HG02759 (cell line): ENCODE results near the gene PRPF38B.

Experiments
- ATAC-seq: cut with Tn5 transposase; IDR thresholded peaks from one replicate; pipeline ENCODE4 v1.9.1; 2021; ENCODE audit warnings: mild to moderate bottlenecking, moderate library complexity; ENCODE audit not compliant: unreplicated experiment

Gene PRPF38B

DNA sequence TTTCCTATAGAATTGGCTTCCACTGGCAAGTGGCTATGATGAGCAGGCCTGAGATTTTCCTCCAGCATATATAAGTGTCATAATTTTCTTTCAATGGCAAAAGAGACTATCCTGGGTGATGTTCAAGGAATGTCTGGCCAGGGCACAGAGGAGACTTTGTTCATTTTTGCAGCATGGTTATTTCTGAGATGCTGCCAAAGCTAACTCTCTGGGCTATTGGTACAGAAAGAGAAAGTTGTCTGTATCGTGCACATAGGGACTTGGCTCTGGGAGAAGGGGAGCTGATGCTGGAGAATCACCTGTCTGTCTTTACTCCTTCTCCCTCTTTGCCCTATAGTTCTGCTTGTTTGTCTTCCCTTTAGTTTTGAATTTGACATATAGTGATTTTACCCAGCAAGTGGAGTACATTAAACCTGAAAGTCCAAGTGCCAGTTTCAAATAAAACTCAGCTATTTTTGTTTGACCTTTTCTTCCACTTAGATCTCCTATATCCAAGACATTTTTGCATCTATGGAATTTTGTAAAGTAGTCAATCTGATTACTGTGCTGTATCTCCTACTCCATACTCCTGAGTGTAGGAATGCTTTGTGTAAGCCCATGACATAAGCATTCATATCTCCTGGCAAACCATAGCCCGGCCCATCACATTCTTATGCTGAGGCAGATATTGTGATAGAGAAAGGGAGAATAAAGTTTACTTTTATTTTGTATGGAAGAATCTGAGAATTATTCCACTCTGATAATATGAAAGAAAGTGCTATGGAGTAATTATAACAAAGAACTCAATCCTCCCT lies 24.5 kb downstream of the PRPF38B start:
- no peak for ATAC-seq

DNA sequence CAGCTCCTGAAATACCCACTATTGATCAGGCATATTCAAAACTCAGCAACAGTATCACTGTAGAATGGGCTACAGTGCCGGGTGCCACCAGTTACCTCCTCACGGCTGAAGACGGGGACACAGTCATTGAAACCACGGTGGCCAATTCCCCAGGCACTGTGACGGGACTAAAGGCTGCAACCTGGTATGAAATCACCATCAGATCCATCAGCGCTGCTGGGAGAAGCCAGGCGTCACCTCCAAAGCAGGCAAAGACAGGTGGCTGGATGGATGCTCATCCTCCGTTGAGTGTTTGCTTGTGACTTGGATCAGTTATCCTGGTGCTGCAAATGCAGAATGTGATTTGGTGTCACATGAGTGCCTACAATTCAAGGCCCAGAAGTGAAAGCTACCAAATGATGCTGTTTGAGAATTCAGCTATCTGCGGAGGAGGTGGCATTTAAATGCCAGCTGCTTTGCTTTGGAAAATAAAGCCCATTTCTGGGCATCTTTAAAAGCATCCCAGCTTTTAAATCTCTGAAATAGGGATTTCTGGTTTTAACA lies 25.7 kb downstream of the PRPF38B start:
- no peak for ATAC-seq

DNA sequence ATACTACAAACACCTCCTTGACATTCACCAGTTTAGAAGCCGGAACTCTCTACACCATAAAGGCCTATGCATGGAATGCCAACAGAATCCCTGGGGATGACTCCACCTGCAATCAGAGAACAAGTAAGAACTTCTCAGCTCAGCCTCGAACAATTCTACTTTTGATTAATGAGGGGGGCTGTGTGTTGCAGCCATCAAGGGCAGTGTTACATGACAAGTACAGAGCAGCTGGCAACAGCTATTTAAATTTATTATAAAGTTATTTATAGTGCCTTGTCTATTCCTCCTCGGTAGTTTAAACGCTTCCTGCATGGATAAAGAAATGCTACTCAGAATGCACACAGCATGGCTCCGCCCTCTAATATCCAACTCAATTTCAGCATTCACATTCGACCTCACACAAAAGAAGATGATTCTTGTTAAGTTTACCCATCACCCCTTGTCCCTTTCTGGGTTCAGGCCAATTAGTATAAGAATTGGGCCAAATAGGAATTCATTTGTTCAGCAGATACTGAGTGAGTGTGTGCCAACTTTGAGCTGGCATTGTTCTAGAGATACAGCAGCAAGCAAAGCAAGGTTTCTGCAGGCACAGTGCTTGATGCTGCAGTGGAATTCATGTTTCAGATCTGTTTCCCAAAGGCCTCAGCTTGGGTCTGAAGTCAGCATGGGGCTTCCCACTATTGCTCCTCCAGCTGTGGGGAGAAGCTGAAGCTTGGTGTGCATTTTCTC lies 27.0 kb downstream of the PRPF38B start:
- no peak for ATAC-seq

DNA sequence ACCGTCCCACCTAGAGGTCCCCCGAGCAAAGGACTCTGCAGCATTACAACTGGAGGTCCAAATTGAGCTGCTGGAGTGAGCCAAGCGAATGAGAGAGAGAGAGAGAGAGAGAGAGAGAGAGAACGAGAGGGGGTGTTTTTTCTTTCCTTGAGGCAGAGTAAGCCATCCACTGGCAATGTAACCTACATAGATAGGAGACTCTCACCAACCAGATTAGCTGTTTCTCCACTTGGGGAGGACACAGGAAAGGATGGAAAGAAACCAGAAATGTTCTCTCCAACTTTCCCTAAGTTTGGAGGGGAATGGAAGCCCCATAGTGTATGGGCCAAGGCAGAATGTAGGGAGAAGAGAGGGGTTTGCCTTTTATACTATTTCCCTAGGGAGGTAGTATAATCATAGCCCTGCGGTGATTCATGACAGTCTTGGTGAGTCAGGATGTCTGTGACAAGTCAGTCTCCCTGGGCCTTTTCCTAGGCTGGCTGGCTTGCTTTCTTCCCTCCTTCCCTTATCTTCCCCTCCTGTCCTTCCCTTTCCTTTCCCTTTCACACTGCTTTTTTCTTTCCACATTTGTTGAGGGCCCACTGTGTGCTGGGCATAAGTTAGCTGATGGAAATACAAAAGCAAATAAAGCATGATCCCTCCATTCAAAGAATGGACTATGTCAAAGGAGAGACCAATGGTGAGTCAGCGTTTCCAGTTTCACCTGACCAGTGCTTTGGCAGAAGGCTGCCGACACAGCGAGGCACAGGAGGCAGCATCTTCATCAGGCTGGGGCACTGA lies 27.7 kb downstream of the PRPF38B start:
- ATAC-seq: no peak

DNA sequence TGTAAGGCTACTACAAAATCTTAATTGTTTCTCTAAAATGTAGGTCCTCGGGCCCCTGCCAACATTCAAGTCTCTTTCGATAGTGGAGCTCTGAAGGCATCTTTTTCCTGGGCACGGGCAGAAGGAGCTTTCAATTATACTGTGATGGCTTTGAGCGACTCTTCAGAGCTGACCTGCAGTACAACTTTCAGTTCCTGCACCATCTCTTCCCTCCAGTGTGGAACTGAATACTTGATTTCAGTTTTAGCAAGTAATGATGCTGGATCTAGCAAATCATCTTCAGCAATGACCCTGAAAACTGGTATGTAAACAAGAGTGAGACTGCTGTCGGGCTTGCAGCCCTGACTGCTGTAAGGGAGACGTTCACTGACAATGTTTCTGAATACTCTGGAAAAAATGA lies 30.2 kb downstream of the PRPF38B start:
- ATAC-seq: no peak

DNA sequence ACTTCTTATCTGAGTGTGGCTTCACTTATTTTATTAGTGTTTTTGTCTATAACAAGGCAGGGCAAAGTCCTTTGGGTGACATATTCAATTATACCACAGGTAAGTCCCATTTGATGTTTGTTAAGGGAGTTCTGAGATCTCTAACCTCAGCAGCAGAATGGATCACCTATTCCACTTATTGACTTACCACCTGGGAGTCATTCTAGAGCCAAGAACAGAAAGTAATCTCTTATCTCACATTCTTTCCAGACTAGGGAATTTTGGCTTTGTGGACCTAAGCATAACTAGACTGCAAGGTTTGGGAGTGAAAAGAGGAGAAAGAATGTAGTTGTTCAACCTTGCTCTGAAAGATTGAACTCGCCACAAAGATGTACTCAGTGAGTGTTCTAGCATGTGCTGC lies 33.8 kb downstream of the PRPF38B start:
- ATAC-seq: no peak

DNA sequence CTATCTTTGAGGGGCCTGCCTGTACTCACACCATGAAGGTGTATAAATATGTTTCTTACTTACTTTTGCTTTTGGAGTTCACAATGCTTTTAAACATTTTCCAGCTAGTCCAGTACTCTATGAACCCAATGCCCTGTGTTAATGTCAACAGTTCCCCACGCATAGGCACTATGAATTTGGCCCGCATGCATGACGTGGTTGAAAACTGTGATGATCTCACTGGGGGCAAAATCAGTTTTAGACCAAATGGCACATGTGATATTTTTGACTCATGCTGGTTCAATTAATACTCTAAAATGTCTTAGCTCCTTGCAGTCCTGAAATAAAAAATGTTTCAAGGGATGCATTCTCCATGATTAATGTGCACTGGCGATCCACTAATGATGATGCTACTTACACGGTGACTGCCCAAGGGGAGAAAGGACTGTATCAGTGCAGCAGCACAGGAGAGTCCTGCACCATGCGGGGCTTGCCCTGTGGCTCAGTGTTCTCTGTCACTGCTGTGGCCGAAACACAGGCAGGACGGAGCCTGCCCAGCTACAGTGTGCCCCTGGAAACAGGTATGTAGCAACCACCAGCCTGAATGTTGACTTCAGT lies 36.3 kb downstream of the PRPF38B start:
- ATAC-seq: no peak

DNA sequence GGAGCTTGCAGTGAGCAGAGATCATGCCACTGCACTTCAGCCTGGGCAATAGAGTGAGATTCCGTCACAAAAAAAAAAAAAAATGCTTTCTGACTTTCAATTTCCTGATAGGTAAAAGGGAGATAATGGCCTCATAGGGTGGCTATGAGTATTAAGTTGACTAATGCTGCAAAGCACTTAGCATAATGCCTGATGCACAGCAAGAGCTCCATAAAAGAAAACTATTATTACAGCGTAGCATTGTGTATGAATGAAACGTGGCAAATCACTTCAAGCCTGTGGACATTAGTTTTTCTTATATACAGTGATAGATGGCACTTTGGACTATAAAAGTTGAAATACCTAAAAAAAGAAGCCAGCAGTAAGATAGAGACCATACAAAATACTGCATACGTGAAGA lies 37.4 kb downstream of the PRPF38B start:
- no peak for ATAC-seq

DNA sequence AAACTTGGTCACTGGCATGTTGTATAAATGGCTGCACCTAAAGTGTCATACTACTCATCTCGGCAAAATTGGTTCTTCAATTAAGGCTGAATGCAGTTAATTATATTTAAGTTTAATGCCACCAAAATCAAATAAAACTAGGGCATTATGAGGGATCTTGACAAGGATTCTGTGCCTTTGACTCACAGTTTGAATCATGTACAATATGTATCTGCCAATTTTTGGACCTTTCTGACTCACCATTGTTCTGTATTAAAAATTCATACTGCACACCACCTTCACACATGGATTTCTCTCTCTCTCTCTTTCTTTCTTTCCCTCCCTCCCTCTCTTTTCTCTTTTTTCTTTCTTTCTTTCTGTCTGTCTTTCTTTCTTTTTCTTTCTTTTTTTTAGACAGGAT lies 40.3 kb downstream of the PRPF38B start:
- no peak for ATAC-seq

DNA sequence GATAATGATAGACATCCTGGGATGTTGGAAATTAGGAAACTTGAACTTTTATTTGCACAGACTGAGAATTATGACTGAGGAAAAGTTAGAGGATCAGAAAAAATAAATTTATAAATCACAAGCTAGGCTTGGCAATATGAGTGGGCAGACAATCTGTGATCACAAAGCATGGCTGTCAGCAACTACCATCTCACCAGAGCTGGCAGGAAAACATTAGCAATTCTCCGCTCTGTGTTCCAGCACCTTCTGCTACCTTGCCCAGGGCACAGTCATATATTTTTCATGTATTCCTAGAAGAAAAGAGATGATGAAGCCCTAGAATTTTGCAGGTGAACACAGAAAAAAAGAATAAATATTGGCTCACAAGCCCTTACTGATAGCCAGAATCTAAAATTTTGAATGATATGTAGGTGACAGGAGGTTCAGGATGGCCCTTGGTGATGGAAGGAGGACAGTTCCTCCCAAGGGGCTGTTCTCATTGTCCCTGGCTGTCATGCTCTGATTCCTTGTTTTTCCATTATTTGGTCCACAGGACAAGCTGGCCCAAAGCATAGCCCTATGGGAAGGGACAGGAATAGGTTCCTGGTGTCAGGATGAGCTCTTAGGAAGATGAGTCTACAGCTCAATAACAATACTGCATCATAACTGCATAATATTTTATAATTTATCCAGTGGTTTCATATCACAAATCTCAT lies 42.2 kb downstream of the PRPF38B start:
- no peak for ATAC-seq

DNA sequence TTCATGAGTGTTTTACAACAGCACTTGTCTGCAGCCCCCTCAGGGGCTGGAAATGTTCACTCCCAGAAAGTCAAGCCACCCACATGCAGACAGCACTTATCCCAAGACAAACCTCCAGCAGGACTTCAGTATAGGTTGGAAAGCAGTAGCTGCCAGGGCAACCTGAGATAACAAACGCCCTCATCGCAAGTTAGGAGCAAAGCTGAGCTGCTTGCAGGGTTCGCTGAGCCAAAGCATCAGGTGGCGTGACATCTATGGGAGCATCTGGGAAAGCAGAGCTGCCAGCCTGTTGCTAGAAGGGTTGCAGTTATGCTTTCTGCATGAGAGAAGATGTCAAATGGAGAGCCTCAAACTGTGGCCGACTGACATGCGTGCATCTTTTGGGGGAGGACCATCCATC lies 50.1 kb downstream of the PRPF38B start:
- no peak for ATAC-seq

DNA sequence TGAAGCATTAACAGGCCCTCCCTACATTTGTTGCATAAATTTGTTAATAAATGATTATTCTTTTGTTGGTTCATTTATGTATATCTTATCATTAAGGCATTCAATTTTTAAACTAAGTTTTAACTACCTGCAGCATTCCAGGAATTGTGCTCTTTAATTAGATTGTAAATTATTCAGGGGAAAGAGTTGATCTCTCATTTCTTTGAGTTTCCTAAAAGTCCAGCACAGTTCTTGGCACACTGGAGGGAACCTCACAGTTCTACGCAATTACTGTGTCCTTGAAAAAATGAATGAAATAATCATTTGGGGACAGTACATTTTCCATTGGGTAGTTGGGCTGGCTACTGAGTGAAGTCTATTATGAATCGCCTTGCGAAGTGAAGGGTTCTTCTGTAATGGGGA lies 53.9 kb downstream of the PRPF38B start:
- ATAC-seq: no peak

DNA sequence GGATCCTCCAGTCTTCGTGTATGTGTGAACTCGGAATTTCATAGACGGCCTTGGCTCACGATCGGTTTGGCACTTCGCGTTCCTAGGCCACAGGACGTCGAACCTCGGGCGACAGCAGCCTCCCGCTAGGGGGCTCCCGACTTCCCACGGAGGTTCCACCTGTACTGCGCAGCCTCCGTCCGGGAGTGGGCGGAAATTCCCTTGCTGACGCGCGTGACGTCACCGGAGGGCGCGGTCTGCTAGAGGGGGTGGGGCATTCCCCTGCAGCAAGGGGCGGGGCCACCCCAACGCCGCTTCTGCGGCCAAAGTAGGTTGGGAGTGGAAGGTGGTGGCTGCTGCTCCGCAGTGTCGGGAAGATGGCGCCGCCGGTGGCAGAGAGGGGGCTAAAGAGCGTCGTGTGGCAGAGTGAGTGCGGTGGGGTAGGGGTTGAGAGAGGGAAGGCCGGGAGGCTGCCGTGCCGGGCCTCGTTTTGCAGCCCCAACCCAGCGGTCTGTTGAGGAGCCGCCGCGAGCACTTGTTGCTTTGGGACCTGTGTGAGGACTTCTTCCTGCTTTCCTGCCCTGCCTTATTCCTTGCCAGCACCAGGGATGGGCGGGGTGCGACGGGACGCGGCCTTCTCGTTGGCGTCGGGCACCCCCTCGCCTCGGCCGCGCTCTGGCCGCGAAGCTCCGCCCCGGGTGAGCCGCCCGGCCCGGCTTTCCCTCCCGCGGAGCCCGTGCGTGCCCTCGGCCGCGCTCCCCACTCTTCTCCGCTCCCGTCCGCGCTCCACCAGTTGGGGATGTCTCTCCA lies 54.5 kb downstream of the PRPF38B start, which contains the start of gene STXBP3:
Gene STXBP3 (plus strand): TSS at position 293 of the 789 bp plus-strand sequence. CDS start 64 bp downstream, at position 357.
- ATAC-seq: peak; percentile 92

DNA sequence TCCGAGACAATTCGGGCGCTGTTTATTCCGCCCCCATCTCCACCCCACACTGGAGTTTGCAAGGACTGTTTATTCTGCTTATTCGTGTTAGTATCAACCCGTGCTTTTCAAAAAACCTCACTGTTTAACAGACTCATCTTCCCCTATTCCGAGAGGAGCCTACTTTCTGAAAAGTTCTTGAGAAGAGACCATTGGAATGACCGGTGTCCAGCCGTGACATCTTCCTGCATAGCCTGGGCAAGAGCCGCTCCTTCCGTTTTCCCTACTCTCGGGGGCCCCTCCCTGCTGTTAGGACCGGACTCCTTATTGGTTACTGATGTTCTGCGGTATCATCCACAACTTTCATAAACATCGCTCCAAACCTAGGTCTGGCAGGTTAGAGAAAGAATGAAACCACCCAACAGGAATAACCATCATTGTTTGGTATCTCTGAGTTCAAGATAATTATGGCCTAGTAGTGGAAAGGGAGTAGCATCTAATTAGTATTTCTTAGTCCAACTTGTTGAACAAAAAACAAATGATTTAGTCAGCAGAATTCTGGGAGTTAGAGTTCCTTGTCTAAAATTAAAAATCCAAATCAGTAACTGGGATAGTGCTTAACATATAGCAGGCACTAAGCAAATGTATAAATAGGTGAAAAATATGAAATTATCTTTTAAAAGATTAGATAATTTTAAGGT lies 55.2 kb downstream of the PRPF38B start:
- peak; percentile 25 for ATAC-seq

DNA sequence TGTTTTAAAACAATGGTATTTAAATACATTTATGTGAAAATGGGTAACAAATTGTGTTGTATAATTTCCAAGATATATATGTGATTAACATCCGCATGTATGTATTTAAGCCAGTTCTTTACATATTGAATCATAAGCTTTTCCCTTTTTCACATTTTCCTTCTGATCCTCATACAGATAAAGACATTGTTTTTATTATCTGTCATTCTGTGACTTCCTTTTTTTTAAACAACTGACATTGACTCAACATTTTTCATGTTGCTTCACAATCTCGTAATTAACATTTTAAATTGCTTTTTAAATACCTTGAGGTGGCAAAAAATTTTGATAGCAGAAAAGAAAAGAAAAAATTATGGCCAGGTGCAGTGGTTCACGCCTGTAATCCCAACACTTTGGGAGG lies 55.8 kb downstream of the PRPF38B start:
- no peak for ATAC-seq

DNA sequence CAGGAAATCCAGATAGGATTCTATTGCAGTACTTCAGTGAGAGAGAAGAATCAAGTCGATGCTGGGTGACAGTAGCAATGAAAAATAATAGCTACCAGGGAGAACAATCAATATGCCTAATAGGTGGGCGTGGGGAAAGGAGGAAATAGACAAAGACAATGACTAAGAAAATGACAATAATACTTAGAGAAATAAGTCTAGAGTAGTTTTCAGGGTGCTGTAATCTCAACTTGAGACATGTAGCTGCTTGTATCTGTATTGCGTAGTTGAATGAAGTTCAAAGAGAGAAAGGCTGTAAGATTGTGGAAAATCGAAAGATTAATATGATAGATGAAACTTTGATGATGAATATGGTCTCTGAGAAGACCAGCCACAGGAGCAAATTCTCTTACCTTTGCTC lies 57.0 kb downstream of the PRPF38B start:
- no peak for ATAC-seq

DNA sequence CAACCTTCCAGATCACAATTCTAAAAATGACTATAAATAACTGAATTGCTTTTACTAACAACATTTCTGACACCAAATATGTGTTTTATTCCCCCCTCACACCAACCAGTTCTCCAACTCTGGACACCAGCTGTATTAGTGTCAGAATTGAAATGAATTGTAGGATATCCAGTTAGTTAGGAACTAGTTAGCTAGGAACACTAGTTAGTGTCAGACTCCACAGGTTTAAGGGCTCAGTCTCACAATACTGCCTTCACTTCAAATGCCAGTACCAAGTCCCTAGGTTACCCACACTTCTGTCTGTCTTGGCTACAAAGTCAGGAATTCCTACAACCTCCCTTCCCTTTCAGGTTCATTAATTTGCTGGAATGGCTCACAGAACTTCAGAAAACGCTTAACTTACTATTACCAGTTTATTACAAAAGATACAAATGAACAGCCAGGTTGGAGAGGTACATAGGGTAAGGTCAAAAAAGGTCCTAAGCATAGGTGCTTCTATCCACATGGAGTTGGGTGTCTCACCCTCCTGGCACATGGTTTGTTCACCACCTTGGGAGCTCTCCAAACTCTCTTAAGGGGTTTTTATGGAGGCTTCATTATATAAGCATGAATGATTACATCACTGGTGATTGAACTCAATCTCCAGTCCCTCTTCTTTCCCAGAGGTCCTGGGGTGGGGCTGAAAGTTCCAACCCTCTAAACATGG lies 58.5 kb downstream of the PRPF38B start:
- no peak for ATAC-seq
